Mammary epithelial cell (primary cell): ENCODE data around the gene CCL2.

Source experiments
- EZH2 ChIP-seq: IDR thresholded peaks from 2 replicates; pipeline ENCODE4 v1.6.1; 2012; ENCODE audit warnings: low read length, inconsistent platforms, borderline replicate concordance
- TF ChIP-seq, protein P1 (sequence below), 2 donors: IDR thresholded peaks in 1 of 2; conservative IDR thresholded peaks in 1 of 2; 2 replicates each; pipeline ENCODE4 v1.5.1; 2011 to 2012; ENCODE audit warnings: inconsistent platforms in 2 of 2, low read length in 2 of 2, mild to moderate bottlenecking in 2 of 2, control low read depth in 1 of 2, low read depth in 1 of 2; ENCODE audit not compliant: insufficient read depth in 1 of 2; ENCODE audit errors: extremely low read depth in 1 of 2

DNA sequence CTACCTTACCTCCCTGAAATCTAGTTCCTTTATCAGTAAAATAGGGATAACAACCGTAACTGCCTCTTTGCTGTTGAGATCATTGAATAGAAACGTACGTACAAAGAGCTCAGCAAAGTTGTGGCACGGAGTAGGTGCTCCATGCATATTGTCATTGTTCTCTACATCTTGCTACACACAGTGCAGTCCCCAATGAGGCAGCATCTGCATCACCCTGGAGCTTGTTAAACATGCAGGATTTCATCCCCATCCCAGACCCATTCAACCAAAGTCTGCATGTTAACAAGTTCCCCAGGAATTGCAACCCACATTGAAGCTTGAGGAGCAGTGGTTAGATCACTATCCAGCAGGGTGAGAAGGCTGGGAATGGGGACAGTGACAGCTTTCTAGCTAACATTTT lies 33.7 kb upstream of the CCL2 start:
- TF ChIP-seq, protein P1, sequence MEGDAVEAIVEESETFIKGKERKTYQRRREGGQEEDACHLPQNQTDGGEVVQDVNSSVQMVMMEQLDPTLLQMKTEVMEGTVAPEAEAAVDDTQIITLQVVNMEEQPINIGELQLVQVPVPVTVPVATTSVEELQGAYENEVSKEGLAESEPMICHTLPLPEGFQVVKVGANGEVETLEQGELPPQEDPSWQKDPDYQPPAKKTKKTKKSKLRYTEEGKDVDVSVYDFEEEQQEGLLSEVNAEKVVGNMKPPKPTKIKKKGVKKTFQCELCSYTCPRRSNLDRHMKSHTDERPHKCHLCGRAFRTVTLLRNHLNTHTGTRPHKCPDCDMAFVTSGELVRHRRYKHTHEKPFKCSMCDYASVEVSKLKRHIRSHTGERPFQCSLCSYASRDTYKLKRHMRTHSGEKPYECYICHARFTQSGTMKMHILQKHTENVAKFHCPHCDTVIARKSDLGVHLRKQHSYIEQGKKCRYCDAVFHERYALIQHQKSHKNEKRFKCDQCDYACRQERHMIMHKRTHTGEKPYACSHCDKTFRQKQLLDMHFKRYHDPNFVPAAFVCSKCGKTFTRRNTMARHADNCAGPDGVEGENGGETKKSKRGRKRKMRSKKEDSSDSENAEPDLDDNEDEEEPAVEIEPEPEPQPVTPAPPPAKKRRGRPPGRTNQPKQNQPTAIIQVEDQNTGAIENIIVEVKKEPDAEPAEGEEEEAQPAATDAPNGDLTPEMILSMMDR (conservative IDR thresholded peaks at IDR 0.05 in 1 of 2, IDR thresholded peaks at IDR 0.05 in 1 of 2; ENCODE audit: extremely low read depth in 1 of 2, insufficient read depth in 1 of 2, low read depth in 1 of 2, low read length in 2 of 2), result no peak
- no peak for TF ChIP-seq EZH2
